SK-N-SH (cell line): ENCODE data around the gene RITA1. TPM values are rescaled to one million over a fixed set of nuclear protein-coding genes. Genes with fewer than 3 reads are reported as not detected.

Experiments
- CTCF ChIA-PET: fragments of 300-600, 350-600 bp; formaldehyde crosslinking; extraction: SDS; loops from one replicate; lab custom pipeline; 2021; lab: Yijun Ruan, JAX
- POLR2A ChIA-PET: fragments of 350-600 bp; sonication (Branson Sonifier 250); formaldehyde crosslinking; extraction: SDS; loops from one replicate; lab custom pipeline; 2020; ENCODE audit warnings: antibody characterized with exemption, inconsistent platforms; lab: Yijun Ruan, JAX
- DNase-seq: peaks from one replicate; pipeline ENCODE4 v3.0.0; 2012
- H2AFZ ChIP-seq: fragments of 200-600 bp; sonication (generic); 2 replicates; pipeline ENCODE4 v1.8.1; 2016; ENCODE audit warnings: antibody characterized with exemption, mild to moderate bottlenecking, low read depth
- H3F3A ChIP-seq: fragments of 200-600 bp; sonication (generic); replicated peaks from 2 replicates; pipeline ENCODE3; 2016; ENCODE audit warnings: antibody characterized with exemption, mild to moderate bottlenecking; ENCODE audit not compliant: insufficient read depth
- H3K27ac ChIP-seq, 2 experiments: fragments of 200-500 bp in 1 of 2; fragments of 200-600 bp in 1 of 2; sonication (Bioruptor generic) in 1 of 2; sonication (generic), shearing (Covaris generic) in 1 of 2; 2 replicates each; pipeline versions ENCODE4 v1.5.1 to v1.6.1; 2014 to 2016; ENCODE audit warnings: low read depth in 2 of 2, inconsistent platforms in 1 of 2, low read length in 1 of 2, mild to moderate bottlenecking in 1 of 2, mixed read lengths in 1 of 2
- H3K27me3 ChIP-seq: fragments of 200-600 bp; sonication (generic), shearing (Covaris generic); 2 replicates; pipeline ENCODE4 v1.6.1; 2016; ENCODE audit warnings: mixed run types; ENCODE audit not compliant: insufficient read depth
- H3K36me3 ChIP-seq, 2 experiments: fragments of 200-500 bp in 1 of 2; fragments of 200-600 bp in 1 of 2; sonication (Bioruptor generic) in 1 of 2; sonication (generic) in 1 of 2; replicated peaks in 1 of 2; 2 replicates each; pipeline versions ENCODE3 to v1.5.1; 2014 to 2016; ENCODE audit warnings: low read length in 1 of 2, mild to moderate bottlenecking in 1 of 2; ENCODE audit not compliant: insufficient read depth in 2 of 2, control insufficient read depth in 1 of 2
- H3K4me1 ChIP-seq, 2 experiments: fragments of 200-500 bp in 1 of 2; fragments of 200-600 bp in 1 of 2; sonication (Bioruptor generic) in 1 of 2; sonication (generic), shearing (Covaris generic) in 1 of 2; 2 replicates each; pipeline versions ENCODE4 v1.5.1 to v1.6.1; 2014 to 2016; ENCODE audit warnings: low read depth in 1 of 2, low read length in 1 of 2, mixed run types in 1 of 2; ENCODE audit not compliant: insufficient read depth in 2 of 2, control insufficient read depth in 1 of 2
- H3K4me2 ChIP-seq: fragments of 200-600 bp; sonication (generic), shearing (Covaris generic); 2 replicates; pipeline ENCODE4 v1.6.1; 2017; ENCODE audit warnings: mixed run types
- H3K4me3 ChIP-seq, 2 experiments: fragments of 200-500 bp in 1 of 2; fragments of 200-600 bp in 1 of 2; sonication (Bioruptor generic) in 1 of 2; sonication (generic), shearing (Covaris generic) in 1 of 2; 2 replicates each; pipeline versions ENCODE4 v1.5.1 to v1.8.1; 2014 to 2016; ENCODE audit warnings: low read depth in 2 of 2, inconsistent platforms in 1 of 2, low read length in 1 of 2, mild to moderate bottlenecking in 1 of 2, mixed read lengths in 1 of 2, moderate library complexity in 1 of 2
- H3K79me2 ChIP-seq: fragments of 200-600 bp; sonication (generic); 2 replicates; pipeline ENCODE4 v1.8.1; 2017; ENCODE audit warnings: mild to moderate bottlenecking; ENCODE audit not compliant: insufficient read depth
- H3K9ac ChIP-seq: fragments of 200-600 bp; sonication (generic); 2 replicates; pipeline ENCODE4 v1.6.1; 2017; ENCODE audit warnings: mixed run types
- H3K9me2 ChIP-seq: fragments of 200-600 bp; sonication (generic); 2 replicates; pipeline ENCODE4 v1.6.1; 2017; ENCODE audit warnings: mixed run types
- H3K9me3 ChIP-seq: fragments of 200-600 bp; sonication (generic); 2 replicates; pipeline ENCODE4 v1.6.1; 2017; ENCODE audit warnings: mixed run types, mild to moderate bottlenecking, moderate library complexity
- H4K20me1 ChIP-seq: fragments of 200-600 bp; sonication (generic); 2 replicates; pipeline ENCODE4 v1.6.1; 2017; ENCODE audit warnings: mild to moderate bottlenecking, mixed run types; ENCODE audit not compliant: insufficient read depth
- CTCF ChIP-seq: fragments of 200-600 bp; sonication (generic); IDR thresholded peaks from 2 replicates; pipeline ENCODE4 v1.6.1; 2017; ENCODE audit warnings: antibody characterized with exemption, mild to moderate bottlenecking, moderate library complexity
- ELF1 ChIP-seq: IDR thresholded peaks from 2 replicates; pipeline ENCODE4 v1.4.0; 2012
- EP300 ChIP-seq, 2 experiments: IDR thresholded peaks; 2 replicates each; pipeline versions ENCODE4 v1.4.0 to v1.6.1; 2012; ENCODE audit warnings: borderline replicate concordance in 1 of 2, low read depth in 1 of 2, low read length in 1 of 2
- EZH2phosphoT487 ChIP-seq: fragments of 200-600 bp; sonication (generic); IDR thresholded peaks from 2 replicates; pipeline ENCODE4 v1.6.1; 2017; ENCODE audit warnings: low read depth, mixed run types, mild to moderate bottlenecking, antibody characterized with exemption, moderate library complexity, borderline replicate concordance
- FOSL2 ChIP-seq: IDR thresholded peaks from 2 replicates; pipeline ENCODE4 v1.4.0; 2012; ENCODE audit warnings: low read depth, mild to moderate bottlenecking, moderate library complexity, borderline replicate concordance
- FOXJ3 ChIP-seq: sonication (generic); formaldehyde crosslinking; IDR thresholded peaks from 2 replicates; pipeline ENCODE4 v1.5.1; 2020; ENCODE audit warnings: mild to moderate bottlenecking, missing genetic modification reagents
- GABPA ChIP-seq: IDR thresholded peaks from 2 replicates; pipeline ENCODE4 v1.4.0; 2012; ENCODE audit warnings: low read depth, mild to moderate bottlenecking
- GATA2 ChIP-seq: sonication (generic); formaldehyde crosslinking; IDR thresholded peaks from 2 replicates; pipeline ENCODE4 v1.5.0; 2020; ENCODE audit warnings: mild to moderate bottlenecking, missing genetic modification reagents
- IRF3 ChIP-seq: fragments of 150-350 bp; IDR thresholded peaks from 2 replicates; pipeline ENCODE4 v1.6.1; 2016; ENCODE audit warnings: mild to moderate bottlenecking, low read depth, low read length
- MAX ChIP-seq: IDR thresholded peaks from 2 replicates; pipeline ENCODE4 v1.4.0; 2012; ENCODE audit warnings: low read depth
- MEF2A ChIP-seq: IDR thresholded peaks from 2 replicates; pipeline ENCODE4 v1.4.0; 2012; ENCODE audit warnings: low read depth, borderline replicate concordance
- MXI1 ChIP-seq: IDR thresholded peaks from 2 replicates; pipeline ENCODE4 v1.6.1; 2012; ENCODE audit warnings: mild to moderate bottlenecking, low read depth, low read length, improper control_type of control experiment
- NFIC ChIP-seq: IDR thresholded peaks from 2 replicates; pipeline ENCODE4 v1.4.0; 2012; ENCODE audit warnings: borderline replicate concordance
- NRF1 ChIP-seq: IDR thresholded peaks from 2 replicates; pipeline ENCODE4 v1.6.1; 2012; ENCODE audit warnings: low read depth, mild to moderate bottlenecking, low read length
- PBX3 ChIP-seq: IDR thresholded peaks from 2 replicates; pipeline ENCODE4; 2012
- REST ChIP-seq: IDR thresholded peaks from 2 replicates; pipeline ENCODE4 v1.6.1; 2012; ENCODE audit warnings: mild to moderate bottlenecking, low read depth, low read length, moderate library complexity
- RXRA ChIP-seq: IDR thresholded peaks from 2 replicates; pipeline ENCODE4 v1.4.0; 2012; ENCODE audit warnings: low read depth, mild to moderate bottlenecking, borderline replicate concordance
- SMC3 ChIP-seq: IDR thresholded peaks from 2 replicates; pipeline ENCODE4 v1.6.1; 2012; ENCODE audit warnings: low read depth, low read length, improper control_type of control experiment
- TCF12 ChIP-seq: IDR thresholded peaks from 2 replicates; pipeline ENCODE4 v1.4.0; 2012
- YY1 ChIP-seq: IDR thresholded peaks from 2 replicates; pipeline ENCODE4 v1.4.0; 2012; ENCODE audit warnings: low read depth, mild to moderate bottlenecking
- ZBTB33 ChIP-seq: IDR thresholded peaks from 2 replicates; pipeline ENCODE4 v1.4.0; 2012; ENCODE audit warnings: low read depth, borderline replicate concordance
- WGBS: methylation state at CpG from one replicate; pipeline ENCODE4 v1.1.6; 2017; ENCODE audit warnings: low lambda C conversion rate; 5-methylcytosine and 5-hydroxymethylcytosine counted together
- polyA plus RNA-seq, 3 experiments: library from polyadenylated mRNA; depleted of rRNA; stranded (reverse); fragments of >200 nt; gene quantifications; 2 replicates each; pipeline ENCODE4 v1.2.3, GENCODE V29; 2012

RITA1 gene
- polyA plus RNA-seq, 1 of the 3 experiments (the other 2 are of a cell fraction), result 21.1 TPM

- POLR2A ChIA-PET, result interaction anchor here (1.0 kb wide), 1 partner anchor 8 kb away, joined by 4 read pairs; no protein-coding TSS in a partner anchor
- no peak overlapping the region for H3K9ac ChIP-seq
- TF ChIP-seq ZBTB33, result no peak
- TF ChIP-seq PBX3, result no peak
- no peak for TF ChIP-seq NFIC
- TF ChIP-seq IRF3, result no peak
- no peak for TF ChIP-seq FOSL2
- no peak for TF ChIP-seq GABPA
- peak; percentile 33; the same call in 1 of the 2 replicates for TF ChIP-seq NRF1
- TF ChIP-seq SMC3, result peak; percentile 68
- TF ChIP-seq YY1, result no peak
- TF ChIP-seq REST, result no peak
- TF ChIP-seq MXI1, result no peak
- TF ChIP-seq RXRA, result no peak
- TF ChIP-seq MEF2A, result no peak
- TF ChIP-seq FOXJ3 (CRISPR knock-in tag), result no peak
- no peak for TF ChIP-seq GATA2 (CRISPR knock-in tag)
- TF ChIP-seq TCF12, result no peak
- no peak for TF ChIP-seq ELF1
- peak; percentile 53 for TF ChIP-seq CTCF
- TF ChIP-seq EP300 (IDR thresholded peaks at IDR 0.05; ENCODE audit: borderline replicate concordance in 1 of 2, low read depth in 1 of 2, low read length in 1 of 2), result no peak
- TF ChIP-seq EZH2phosphoT487, result no peak
- 0 out of 2 replicates have a peak, but pooled peaks have one; percentile 22 for TF ChIP-seq MAX
These were observed 32.4 kb upstream of the RITA1 start for GRCh38 chr12:113152835-113153814.

More at GRCh38 chr12:113152835-113153814, 32.4 kb upstream of the RITA1 start:
- CTCF ChIA-PET, result interaction anchor here (0.6 to 7.6 kb wide), 30 partner anchors 8 to 705 kb away, joined by 3 to 49 read pairs (median 5); partner anchors contain the start of genes DTX1 and RASAL1
- H3K9me2 ChIP-seq, result no peaks in the 10 kb centered on the region
- peaks cover 24% of the 10 kb centered on the region for H3K27me3 ChIP-seq
- peaks cover 0 to 6% of the 10 kb centered on the region in 2 experiments for H3K36me3 ChIP-seq
- no peaks in the 10 kb centered on the region for H3K79me2 ChIP-seq
- peak; percentile 93 for DNase-seq
- peak overlapping the region; percentile 34 to 56; a peak in 3 of 4 replicates for H3K4me3 ChIP-seq
- no peak overlapping the region for H3K27ac ChIP-seq
- H3F3A ChIP-seq, result peaks cover 13% of the 10 kb centered on the region
- H3K4me1 ChIP-seq, result peaks cover 5 to 11% of the 10 kb centered on the region in 2 experiments; a peak in 2 of 4 replicates
- no peak overlapping the region; the same call in 1 of the 2 replicates for H2AFZ ChIP-seq
- H3K4me2 ChIP-seq, result peak overlapping the region; percentile 87
- WGBS, result 26% methylated on average over 24 of the region's 70 CpGs
- no peaks in the 10 kb centered on the region for H3K9me3 ChIP-seq
- H4K20me1 ChIP-seq, result no peaks in the 10 kb centered on the region
